H1 (cell line): Measurements from ENCODE around the gene SLC17A8.

Source experiments
- CTCF ChIP-seq, 3 experiments: IDR thresholded peaks; 1 replicate in 2 of 3; 2 replicates in 1 of 3; pipeline versions ENCODE4 v1.5.1 to v1.6.1; 2011; ENCODE audit warnings: low read length in 3 of 3, mild to moderate bottlenecking in 3 of 3, inconsistent platforms in 2 of 3, low read depth in 1 of 3, moderate library complexity in 1 of 3; ENCODE audit not compliant: insufficient read depth in 1 of 3; ENCODE audit errors: control extremely low read depth in 1 of 3
- JUND ChIP-seq: IDR thresholded peaks from 2 replicates; pipeline ENCODE4 v1.6.1; 2011; ENCODE audit warnings: mild to moderate bottlenecking, improper control_type of control experiment, low read length
- POLR2A ChIP-seq, 2 experiments: IDR thresholded peaks; 1 replicate in 1 of 2; 2 replicates in 1 of 2; pipeline ENCODE4 v1.6.1; 2011; ENCODE audit warnings: low read depth in 2 of 2, low read length in 2 of 2, mild to moderate bottlenecking in 2 of 2; ENCODE audit errors: control extremely low read depth in 1 of 2
- POLR2AphosphoS5 ChIP-seq: IDR thresholded peaks from 2 replicates; pipeline ENCODE4 v1.6.1; 2011; ENCODE audit warnings: low read depth, low read length
- SIN3A ChIP-seq, 2 experiments: IDR thresholded peaks in 1 of 2; conservative IDR thresholded peaks in 1 of 2; 2 replicates each; pipeline ENCODE4 v1.6.1; 2011 to 2012; ENCODE audit warnings: low read length in 2 of 2, improper control_type of control experiment in 1 of 2, low read depth in 1 of 2, mild to moderate bottlenecking in 1 of 2
- TCF12 ChIP-seq: IDR thresholded peaks from 2 replicates; pipeline ENCODE4 v1.6.1; 2011; ENCODE audit warnings: low read depth, mild to moderate bottlenecking, low read length
- TF ChIP-seq, protein P1 (sequence below): fragments of 300-600 bp; sonication (generic); IDR thresholded peaks from 2 replicates; pipeline ENCODE4 v1.7.1; 2012; ENCODE audit warnings: low read length, moderate library complexity, mild to moderate bottlenecking, inconsistent platforms; ENCODE audit not compliant: insufficient replicate concordance

DNA sequence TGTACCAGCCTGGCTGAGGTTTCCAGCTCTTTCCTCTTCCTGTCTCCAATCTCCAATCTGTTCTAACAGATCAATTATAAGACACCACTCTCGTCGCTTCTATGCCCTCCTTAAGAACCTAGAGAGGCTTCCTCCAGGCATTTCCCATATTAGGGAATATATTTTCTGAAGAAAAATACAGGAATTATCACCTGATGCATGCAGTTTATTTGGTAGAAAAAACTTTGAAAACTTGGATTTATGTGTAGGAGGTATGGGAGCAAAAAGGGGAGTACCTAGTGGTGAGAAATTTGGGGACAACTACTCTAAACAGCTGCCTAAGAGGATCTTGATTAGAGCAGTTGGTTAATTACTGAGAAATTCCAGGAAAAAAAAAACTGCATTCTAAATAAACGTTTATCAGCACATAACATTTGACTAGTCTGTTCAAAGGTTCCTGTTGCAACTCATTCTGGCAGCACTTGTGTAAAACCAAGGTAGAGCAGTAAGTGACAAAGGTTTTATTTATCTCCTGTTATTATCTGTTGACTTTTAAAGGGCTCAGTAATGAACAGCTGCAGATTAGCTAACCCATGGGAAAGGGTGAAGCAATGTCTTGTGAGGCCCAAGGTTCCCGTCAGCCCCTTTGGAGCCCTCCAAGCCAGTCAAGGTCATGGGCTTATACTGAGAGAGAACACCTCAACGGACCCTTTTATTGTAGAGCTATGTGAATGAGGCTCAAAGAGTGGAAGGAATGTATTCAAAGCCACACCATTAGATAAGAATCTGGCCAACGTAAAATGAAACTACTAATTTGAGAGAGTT, 80.4 kb downstream of the SLC17A8 start:
- TF ChIP-seq CTCF (IDR thresholded peaks at IDR 0.05; ENCODE audit: control extremely low read depth in 1 of 3, insufficient read depth in 1 of 3, low read depth in 1 of 3, low read length in 3 of 3) (no peak), POLR2A (IDR thresholded peaks at IDR 0.05; ENCODE audit: control extremely low read depth in 1 of 2, low read depth in 2 of 2, low read length in 2 of 2) (no peak), JUND (no peak), TCF12 (no peak), SIN3A (conservative IDR thresholded peaks at IDR 0.05 in 1 of 2, IDR thresholded peaks at IDR 0.05 in 1 of 2; ENCODE audit: low read depth in 1 of 2, low read length in 2 of 2) (no peak), POLR2AphosphoS5 (no peak)
- TF ChIP-seq, protein P1, sequence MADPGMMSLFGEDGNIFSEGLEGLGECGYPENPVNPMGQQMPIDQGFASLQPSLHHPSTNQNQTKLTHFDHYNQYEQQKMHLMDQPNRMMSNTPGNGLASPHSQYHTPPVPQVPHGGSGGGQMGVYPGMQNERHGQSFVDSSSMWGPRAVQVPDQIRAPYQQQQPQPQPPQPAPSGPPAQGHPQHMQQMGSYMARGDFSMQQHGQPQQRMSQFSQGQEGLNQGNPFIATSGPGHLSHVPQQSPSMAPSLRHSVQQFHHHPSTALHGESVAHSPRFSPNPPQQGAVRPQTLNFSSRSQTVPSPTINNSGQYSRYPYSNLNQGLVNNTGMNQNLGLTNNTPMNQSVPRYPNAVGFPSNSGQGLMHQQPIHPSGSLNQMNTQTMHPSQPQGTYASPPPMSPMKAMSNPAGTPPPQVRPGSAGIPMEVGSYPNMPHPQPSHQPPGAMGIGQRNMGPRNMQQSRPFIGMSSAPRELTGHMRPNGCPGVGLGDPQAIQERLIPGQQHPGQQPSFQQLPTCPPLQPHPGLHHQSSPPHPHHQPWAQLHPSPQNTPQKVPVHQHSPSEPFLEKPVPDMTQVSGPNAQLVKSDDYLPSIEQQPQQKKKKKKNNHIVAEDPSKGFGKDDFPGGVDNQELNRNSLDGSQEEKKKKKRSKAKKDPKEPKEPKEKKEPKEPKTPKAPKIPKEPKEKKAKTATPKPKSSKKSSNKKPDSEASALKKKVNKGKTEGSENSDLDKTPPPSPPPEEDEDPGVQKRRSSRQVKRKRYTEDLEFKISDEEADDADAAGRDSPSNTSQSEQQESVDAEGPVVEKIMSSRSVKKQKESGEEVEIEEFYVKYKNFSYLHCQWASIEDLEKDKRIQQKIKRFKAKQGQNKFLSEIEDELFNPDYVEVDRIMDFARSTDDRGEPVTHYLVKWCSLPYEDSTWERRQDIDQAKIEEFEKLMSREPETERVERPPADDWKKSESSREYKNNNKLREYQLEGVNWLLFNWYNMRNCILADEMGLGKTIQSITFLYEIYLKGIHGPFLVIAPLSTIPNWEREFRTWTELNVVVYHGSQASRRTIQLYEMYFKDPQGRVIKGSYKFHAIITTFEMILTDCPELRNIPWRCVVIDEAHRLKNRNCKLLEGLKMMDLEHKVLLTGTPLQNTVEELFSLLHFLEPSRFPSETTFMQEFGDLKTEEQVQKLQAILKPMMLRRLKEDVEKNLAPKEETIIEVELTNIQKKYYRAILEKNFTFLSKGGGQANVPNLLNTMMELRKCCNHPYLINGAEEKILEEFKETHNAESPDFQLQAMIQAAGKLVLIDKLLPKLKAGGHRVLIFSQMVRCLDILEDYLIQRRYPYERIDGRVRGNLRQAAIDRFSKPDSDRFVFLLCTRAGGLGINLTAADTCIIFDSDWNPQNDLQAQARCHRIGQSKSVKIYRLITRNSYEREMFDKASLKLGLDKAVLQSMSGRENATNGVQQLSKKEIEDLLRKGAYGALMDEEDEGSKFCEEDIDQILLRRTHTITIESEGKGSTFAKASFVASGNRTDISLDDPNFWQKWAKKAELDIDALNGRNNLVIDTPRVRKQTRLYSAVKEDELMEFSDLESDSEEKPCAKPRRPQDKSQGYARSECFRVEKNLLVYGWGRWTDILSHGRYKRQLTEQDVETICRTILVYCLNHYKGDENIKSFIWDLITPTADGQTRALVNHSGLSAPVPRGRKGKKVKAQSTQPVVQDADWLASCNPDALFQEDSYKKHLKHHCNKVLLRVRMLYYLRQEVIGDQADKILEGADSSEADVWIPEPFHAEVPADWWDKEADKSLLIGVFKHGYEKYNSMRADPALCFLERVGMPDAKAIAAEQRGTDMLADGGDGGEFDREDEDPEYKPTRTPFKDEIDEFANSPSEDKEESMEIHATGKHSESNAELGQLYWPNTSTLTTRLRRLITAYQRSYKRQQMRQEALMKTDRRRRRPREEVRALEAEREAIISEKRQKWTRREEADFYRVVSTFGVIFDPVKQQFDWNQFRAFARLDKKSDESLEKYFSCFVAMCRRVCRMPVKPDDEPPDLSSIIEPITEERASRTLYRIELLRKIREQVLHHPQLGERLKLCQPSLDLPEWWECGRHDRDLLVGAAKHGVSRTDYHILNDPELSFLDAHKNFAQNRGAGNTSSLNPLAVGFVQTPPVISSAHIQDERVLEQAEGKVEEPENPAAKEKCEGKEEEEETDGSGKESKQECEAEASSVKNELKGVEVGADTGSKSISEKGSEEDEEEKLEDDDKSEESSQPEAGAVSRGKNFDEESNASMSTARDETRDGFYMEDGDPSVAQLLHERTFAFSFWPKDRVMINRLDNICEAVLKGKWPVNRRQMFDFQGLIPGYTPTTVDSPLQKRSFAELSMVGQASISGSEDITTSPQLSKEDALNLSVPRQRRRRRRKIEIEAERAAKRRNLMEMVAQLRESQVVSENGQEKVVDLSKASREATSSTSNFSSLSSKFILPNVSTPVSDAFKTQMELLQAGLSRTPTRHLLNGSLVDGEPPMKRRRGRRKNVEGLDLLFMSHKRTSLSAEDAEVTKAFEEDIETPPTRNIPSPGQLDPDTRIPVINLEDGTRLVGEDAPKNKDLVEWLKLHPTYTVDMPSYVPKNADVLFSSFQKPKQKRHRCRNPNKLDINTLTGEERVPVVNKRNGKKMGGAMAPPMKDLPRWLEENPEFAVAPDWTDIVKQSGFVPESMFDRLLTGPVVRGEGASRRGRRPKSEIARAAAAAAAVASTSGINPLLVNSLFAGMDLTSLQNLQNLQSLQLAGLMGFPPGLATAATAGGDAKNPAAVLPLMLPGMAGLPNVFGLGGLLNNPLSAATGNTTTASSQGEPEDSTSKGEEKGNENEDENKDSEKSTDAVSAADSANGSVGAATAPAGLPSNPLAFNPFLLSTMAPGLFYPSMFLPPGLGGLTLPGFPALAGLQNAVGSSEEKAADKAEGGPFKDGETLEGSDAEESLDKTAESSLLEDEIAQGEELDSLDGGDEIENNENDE: no peak
